Measurements from ENCODE around the gene RRAS2. TPM values are rescaled to one million over a fixed set of nuclear protein-coding genes. Genes with fewer than 3 reads are reported as not detected.

The RRAS2 gene
- total and polyA plus RNA-seq, 10 of the 15 experiments (the other 5 are each of a cell fraction or from before 2014, with no cell fraction given): 26.9 to 72.4 (median 45.4) TPM

DNA sequence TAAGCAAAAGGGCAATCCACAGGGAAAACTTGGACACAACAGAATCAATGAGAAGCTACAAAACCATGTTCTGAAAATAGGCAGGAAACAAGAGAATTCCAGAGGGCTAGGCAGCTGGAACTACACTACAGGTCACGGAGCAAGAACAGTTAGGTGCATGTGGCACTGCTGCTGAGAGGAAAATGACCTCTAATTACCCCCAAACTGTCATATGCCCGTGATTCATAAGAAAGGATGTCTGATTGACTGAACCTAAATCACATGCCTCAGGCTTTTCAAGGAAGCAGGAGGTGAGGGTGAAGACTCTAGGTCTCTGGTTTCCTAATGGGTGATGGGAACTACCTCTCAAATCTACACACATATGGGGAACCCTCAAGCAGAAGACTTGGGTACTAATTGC lies 17.9 kb upstream of the RRAS2 start:
- Histone ChIP-seq H3K9ac (ENCODE audit: control insufficient read depth, insufficient read depth, low read length) (no peak overlapping the region), H3K27ac (ENCODE audit: control insufficient read depth, insufficient read depth) (no peak overlapping the region), H3K4me3 (no peak overlapping the region), H4K20me1 (ENCODE audit: control insufficient read depth, insufficient read depth) (no peaks in the 10 kb centered on the region), H2AFZ (ENCODE audit: control insufficient read depth, low read depth, low read length) (no peak overlapping the region), H3K4me1 (ENCODE audit: control insufficient read depth, insufficient read depth, low read length) (peaks cover 3% of the 10 kb centered on the region; the same call in 1 of the 2 replicates), H3K9me3 (replicated peaks; ENCODE audit: control insufficient read depth, insufficient read depth, low read length) (no peaks in the 10 kb centered on the region), H3K79me2 (ENCODE audit: control insufficient read depth, insufficient read depth, low read length) (no peaks in the 10 kb centered on the region), H3K27me3 (replicated peaks in 1 of 2; ENCODE audit: control insufficient read depth in 2 of 2, insufficient read depth in 2 of 2, low read length in 1 of 2) (no peaks in the 10 kb centered on the region), H3K4me2 (ENCODE audit: control insufficient read depth, insufficient read depth) (no peak overlapping the region), H3K36me3 (ENCODE audit: control insufficient read depth in 2 of 2, insufficient read depth in 2 of 2, low read length in 1 of 2) (no peaks in the 10 kb centered on the region)
- no peak for TF ChIP-seq POU2F2 (IDR thresholded peaks at IDR 0.05; ENCODE audit: borderline replicate concordance, low read depth, low read length)
- RAD21 ChIA-PET (ENCODE audit: unreplicated experiment): interaction anchor here (2.0 kb wide), 1 partner anchor 66 kb away, joined by 4 read pairs; no protein-coding TSS in a partner anchor
- in situ Hi-C loops (cut with MboI) (no loop called here), intact Hi-C loops (cut with micrococcal nuclease; ENCODE audit: unreplicated experiment) (no loop called here)
- FAIRE-seq (no peak), DNase-seq (ENCODE audit: low read depth, low spot score) (no peak), ATAC-seq (no peak)
- 50% methylated on average over 2 of the region's 2 CpGs for WGBS (ENCODE audit: insufficient coverage, insufficient replicate concordance, low lambda C conversion rate, missing lambda C conversion rate)
- no TSS peak for BruUV-seq (replicated peaks)
- CTCF ChIA-PET: interaction anchor here (4.3 kb wide), 1 partner anchor 76 kb away, joined by 17 read pairs; no protein-coding TSS in a partner anchor
- POLR2A ChIA-PET: no interaction called here
- SMC1A ChIA-PET (ENCODE audit: uncharacterized antibody, unreplicated experiment): interaction anchor here (1.2 to 3.2 kb wide), 3 partner anchors 18 to 75 kb away, joined by 3 to 16 read pairs (median 5); no protein-coding TSS in a partner anchor

DNA sequence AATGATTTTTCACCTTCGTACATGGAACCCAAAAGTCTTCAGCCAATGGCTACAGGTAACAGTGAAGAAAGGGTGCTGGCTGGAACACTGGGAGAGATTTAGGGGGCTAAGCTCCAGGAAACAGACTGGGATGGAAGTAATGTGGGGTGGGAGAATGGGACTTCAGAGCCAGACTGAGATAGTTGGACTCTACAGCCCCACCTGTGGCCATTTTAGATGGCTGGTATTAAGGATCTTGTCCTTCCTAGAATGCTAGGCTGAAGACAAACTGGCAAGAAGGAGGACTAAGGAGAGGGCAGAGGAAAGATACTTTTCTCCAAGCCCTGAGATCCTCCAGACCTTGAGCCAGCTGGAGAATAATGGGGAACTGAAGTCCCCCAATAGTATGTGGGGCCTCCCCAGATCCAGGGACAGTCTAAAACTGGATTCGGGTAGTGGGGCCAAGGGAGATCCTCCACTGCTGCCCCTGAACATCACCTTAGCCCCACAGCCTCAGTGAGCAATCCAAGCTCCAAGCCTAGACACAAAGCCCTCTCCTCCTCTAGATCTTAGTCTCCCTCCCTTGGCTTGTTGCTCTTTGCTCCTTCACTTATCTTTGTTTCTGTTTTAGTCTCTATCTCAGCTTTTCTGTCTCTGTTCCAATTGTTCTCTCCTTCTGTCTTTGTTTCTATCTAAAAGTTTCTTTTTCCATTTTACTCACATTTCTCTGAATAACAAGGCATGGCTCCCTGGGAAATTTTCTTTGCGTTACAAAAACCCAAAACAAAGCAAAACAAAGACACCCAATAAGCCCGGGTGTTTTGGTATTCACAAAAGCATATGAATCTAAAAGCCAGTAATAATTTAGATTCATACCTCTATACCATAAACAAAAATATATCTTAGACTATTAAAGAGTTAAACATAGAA lies 16.2 kb upstream of the RRAS2 start:
- Histone ChIP-seq H3K27ac (ENCODE audit: control insufficient read depth, insufficient read depth) (no peak overlapping the region), H3K9ac (ENCODE audit: control insufficient read depth, insufficient read depth, low read length) (no peak overlapping the region), H3K4me3 (no peak overlapping the region), H2AFZ (ENCODE audit: control insufficient read depth, low read depth, low read length) (peak overlapping the region; percentile 24), H3K4me2 (ENCODE audit: control insufficient read depth, insufficient read depth) (peak overlapping the region; percentile 33; the same call in 1 of the 2 replicates), H3K4me1 (ENCODE audit: control insufficient read depth, insufficient read depth, low read length) (peaks cover 3% of the 10 kb centered on the region; the same call in 1 of the 2 replicates), H3K79me2 (ENCODE audit: control insufficient read depth, insufficient read depth, low read length) (no peaks in the 10 kb centered on the region), H3K9me3 (replicated peaks; ENCODE audit: control insufficient read depth, insufficient read depth, low read length) (no peaks in the 10 kb centered on the region), H3K36me3 (ENCODE audit: control insufficient read depth in 2 of 2, insufficient read depth in 2 of 2, low read length in 1 of 2) (no peaks in the 10 kb centered on the region), H3K27me3 (replicated peaks in 1 of 2; ENCODE audit: control insufficient read depth in 2 of 2, insufficient read depth in 2 of 2, low read length in 1 of 2) (no peaks in the 10 kb centered on the region), H4K20me1 (ENCODE audit: control insufficient read depth, insufficient read depth) (no peaks in the 10 kb centered on the region)
- FAIRE-seq (no peak), DNase-seq (ENCODE audit: low read depth, low spot score) (no peak), ATAC-seq (peak; percentile 61)
- no TSS peak for BruUV-seq (replicated peaks)
- CTCF ChIA-PET: interaction anchor here (0.6 to 2.1 kb wide), 8 partner anchors 12 to 231 kb away, joined by 3 to 7 read pairs (median 3); no protein-coding TSS in a partner anchor
- intact Hi-C loops (cut with micrococcal nuclease; ENCODE audit: unreplicated experiment): no loop called here
- POLR2A ChIA-PET: interaction anchor here (0.5 kb wide), 1 partner anchor 9 kb away, joined by 3 read pairs; no protein-coding TSS in a partner anchor
- RAD21 ChIA-PET (ENCODE audit: unreplicated experiment): interaction anchor here (0.9 to 2.7 kb wide), 3 partner anchors 71 to 80 kb away, joined by 3 to 10 read pairs (median 4); no protein-coding TSS in a partner anchor
- SMC1A ChIA-PET (ENCODE audit: uncharacterized antibody, unreplicated experiment): interaction anchor here (0.7 to 1.6 kb wide), 6 partner anchors 8 to 73 kb away, joined by 3 to 4 read pairs (median 3); no protein-coding TSS in a partner anchor
- TF ChIP-seq NFIC (IDR thresholded peaks at IDR 0.05; ENCODE audit: low read depth, low read length) (peak; percentile 35; the same call in 1 of the 2 replicates), NR2C1 (IDR thresholded peaks at IDR 0.05) (no peak), JUNB (IDR thresholded peaks at IDR 0.05) (peak; percentile 39; the same call in 1 of the 2 replicates), CTCF (IDR thresholded peaks at IDR 0.05 in 2 of 3, conservative IDR thresholded peaks at IDR 0.05 in 1 of 3; ENCODE audit: control insufficient read depth in 2 of 3, extremely low read depth in 1 of 3, insufficient read depth in 1 of 3, low read depth in 3 of 3, low read length in 3 of 3) (peak in 2 of 3 experiments; percentile 19 to 39; a peak in 2 of 6 replicates)
- TF ChIP-seq, protein P1, sequence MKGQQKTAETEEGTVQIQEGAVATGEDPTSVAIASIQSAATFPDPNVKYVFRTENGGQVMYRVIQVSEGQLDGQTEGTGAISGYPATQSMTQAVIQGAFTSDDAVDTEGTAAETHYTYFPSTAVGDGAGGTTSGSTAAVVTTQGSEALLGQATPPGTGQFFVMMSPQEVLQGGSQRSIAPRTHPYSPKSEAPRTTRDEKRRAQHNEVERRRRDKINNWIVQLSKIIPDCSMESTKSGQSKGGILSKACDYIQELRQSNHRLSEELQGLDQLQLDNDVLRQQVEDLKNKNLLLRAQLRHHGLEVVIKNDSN (IDR thresholded peaks at IDR 0.05; ENCODE audit: borderline replicate concordance, extremely low read length, insufficient read depth, low read depth, low read length): no peak
- in situ Hi-C loops (cut with MboI): no loop called here
- WGBS (ENCODE audit: insufficient coverage, insufficient replicate concordance, low lambda C conversion rate, missing lambda C conversion rate): 22% methylated on average over 4 of the region's 4 CpGs
